Neural progenitor cell (in vitro differentiated cells): ENCODE results near the gene DOK7. TPM values are rescaled to one million over a fixed set of nuclear protein-coding genes. Genes with fewer than 3 reads are reported as not detected.

Source experiments
- DNase-seq: peaks from one replicate; pipeline ENCODE4 v3.0.0-alpha.2; 2016; ENCODE audit warnings: low spot score
- H2AFZ ChIP-seq: fragments of 200-600 bp; sonication (generic); replicated peaks from 2 replicates; pipeline ENCODE4 v1.6.1; 2016; ENCODE audit warnings: antibody characterized with exemption
- H3F3A ChIP-seq: fragments of 200-600 bp; sonication (generic); 2 replicates; pipeline ENCODE4 v1.6.1; 2016; ENCODE audit warnings: antibody characterized with exemption, low read depth
- H3K27ac ChIP-seq: fragments of 200-600 bp; sonication (generic); 2 replicates; pipeline ENCODE4 v1.5.1; 2016; ENCODE audit warnings: mild to moderate bottlenecking
- H3K27me3 ChIP-seq: fragments of 200-600 bp; sonication (generic); 2 replicates; pipeline ENCODE4 v1.6.1; 2016; ENCODE audit warnings: mild to moderate bottlenecking, moderate library complexity
- H3K36me3 ChIP-seq: fragments of 200-600 bp; sonication (generic); 2 replicates; pipeline ENCODE4 v1.5.1; 2016
- H3K4me1 ChIP-seq: fragments of 200-600 bp; sonication (generic); 2 replicates; pipeline ENCODE4 v1.6.1; 2016; ENCODE audit warnings: mixed run types
- H3K4me2 ChIP-seq: fragments of 200-600 bp; sonication (generic); 2 replicates; pipeline ENCODE4 v1.6.1; 2016
- H3K4me3 ChIP-seq: fragments of 200-600 bp; sonication (generic); 2 replicates; pipeline ENCODE4 v1.5.1; 2016
- H3K79me2 ChIP-seq: fragments of 200-600 bp; sonication (generic); 2 replicates; pipeline ENCODE4 v1.6.1; 2016; ENCODE audit warnings: low read depth
- H3K9ac ChIP-seq: fragments of 200-600 bp; sonication (generic); 2 replicates; pipeline ENCODE4 v1.6.1; 2016
- H3K9me3 ChIP-seq: fragments of 200-600 bp; sonication (generic); 2 replicates; pipeline ENCODE4 v1.5.1; 2016; ENCODE audit warnings: low read depth
- H4K20me1 ChIP-seq: fragments of 200-600 bp; sonication (generic); 2 replicates; pipeline ENCODE4 v1.6.1; 2016; ENCODE audit warnings: low read depth
- H3K27ac Mint-ChIP-seq: 3 replicates; pipeline ENCODE4 v1.8.0; 2021; ENCODE audit warnings: mixed read lengths
- H3K27me3 Mint-ChIP-seq: 2 replicates; pipeline ENCODE4 v1.8.0; 2022; ENCODE audit warnings: low read depth, mild to moderate bottlenecking, inconsistent platforms, moderate library complexity, mixed read lengths; ENCODE audit not compliant: insufficient read depth
- H3K36me3 Mint-ChIP-seq: 3 replicates; pipeline ENCODE4 v1.8.0; 2021; ENCODE audit warnings: mixed read lengths
- H3K4me1 Mint-ChIP-seq: 3 replicates; pipeline ENCODE4 v1.8.0; 2021; ENCODE audit warnings: mixed read lengths
- H3K4me3 Mint-ChIP-seq: 3 replicates; pipeline ENCODE4 v1.8.0; 2021; ENCODE audit warnings: mild to moderate bottlenecking, moderate library complexity, mixed read lengths
- H3K9me3 Mint-ChIP-seq: 3 replicates; pipeline ENCODE4 v1.8.0; 2020; ENCODE audit warnings: mixed read lengths
- EZH2 ChIP-seq: fragments of 200-600 bp; sonication (generic); IDR thresholded peaks from 2 replicates; pipeline ENCODE4 v1.6.1; 2017; ENCODE audit warnings: antibody characterized with exemption, mild to moderate bottlenecking, moderate library complexity
- EZH2phosphoT487 ChIP-seq: fragments of 200-600 bp; sonication (generic); IDR thresholded peaks from 2 replicates; pipeline ENCODE4 v1.6.1; 2017; ENCODE audit warnings: antibody characterized with exemption
- total RNA-seq: library from RNA; depleted of rRNA; stranded (reverse); fragments of >200 nt; gene quantifications from 2 replicates; pipeline ENCODE4 v1.2.3, GENCODE V29; 2015; ENCODE audit warnings: low replicate concordance
- TF ChIP-seq, protein P1 (sequence below): fragments of 200-600 bp; sonication (generic); IDR thresholded peaks from 2 replicates; pipeline ENCODE4 v1.5.1; 2017; ENCODE audit warnings: antibody characterized with exemption, mild to moderate bottlenecking

DOK7 gene
- total RNA-seq, 1 donor from 2014 or later: not detected

GRCh38 chr4:3530663-3531254 lies 67.7 kb downstream of the DOK7 start:
- H3K36me3 ChIP-seq: no peaks in the 10 kb centered on the region
- Mint-ChIP-seq H3K9me3 (peaks cover 9% of the 10 kb centered on the region), H3K27ac (peak overlapping the region; percentile 37), H3K4me1 (peaks cover 37% of the 10 kb centered on the region), H3K27me3 (peaks cover 17% of the 10 kb centered on the region), H3K36me3 (peaks cover 10% of the 10 kb centered on the region), H3K4me3 (peak overlapping the region; percentile 98)
- DNase-seq: no peak
- no peak overlapping the region for H2AFZ ChIP-seq
- TF ChIP-seq, protein P1, sequence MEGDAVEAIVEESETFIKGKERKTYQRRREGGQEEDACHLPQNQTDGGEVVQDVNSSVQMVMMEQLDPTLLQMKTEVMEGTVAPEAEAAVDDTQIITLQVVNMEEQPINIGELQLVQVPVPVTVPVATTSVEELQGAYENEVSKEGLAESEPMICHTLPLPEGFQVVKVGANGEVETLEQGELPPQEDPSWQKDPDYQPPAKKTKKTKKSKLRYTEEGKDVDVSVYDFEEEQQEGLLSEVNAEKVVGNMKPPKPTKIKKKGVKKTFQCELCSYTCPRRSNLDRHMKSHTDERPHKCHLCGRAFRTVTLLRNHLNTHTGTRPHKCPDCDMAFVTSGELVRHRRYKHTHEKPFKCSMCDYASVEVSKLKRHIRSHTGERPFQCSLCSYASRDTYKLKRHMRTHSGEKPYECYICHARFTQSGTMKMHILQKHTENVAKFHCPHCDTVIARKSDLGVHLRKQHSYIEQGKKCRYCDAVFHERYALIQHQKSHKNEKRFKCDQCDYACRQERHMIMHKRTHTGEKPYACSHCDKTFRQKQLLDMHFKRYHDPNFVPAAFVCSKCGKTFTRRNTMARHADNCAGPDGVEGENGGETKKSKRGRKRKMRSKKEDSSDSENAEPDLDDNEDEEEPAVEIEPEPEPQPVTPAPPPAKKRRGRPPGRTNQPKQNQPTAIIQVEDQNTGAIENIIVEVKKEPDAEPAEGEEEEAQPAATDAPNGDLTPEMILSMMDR: no peak
- TF ChIP-seq EZH2: no peak
- TF ChIP-seq EZH2phosphoT487: no peak
- H3K4me2 ChIP-seq: peak overlapping the region; percentile 85
- H3K4me3 ChIP-seq: peak overlapping the region; percentile 83
- H3K27me3 ChIP-seq: peaks cover 20% of the 10 kb centered on the region
- H3F3A ChIP-seq: no peaks in the 10 kb centered on the region
- H3K9ac ChIP-seq: no peak overlapping the region
- H3K79me2 ChIP-seq: peaks cover 62% of the 10 kb centered on the region
- H4K20me1 ChIP-seq: peaks cover 64% of the 10 kb centered on the region
- H3K9me3 ChIP-seq: no peaks in the 10 kb centered on the region
- peaks cover 14% of the 10 kb centered on the region for H3K4me1 ChIP-seq
- no peak overlapping the region for H3K27ac ChIP-seq

DNA sequence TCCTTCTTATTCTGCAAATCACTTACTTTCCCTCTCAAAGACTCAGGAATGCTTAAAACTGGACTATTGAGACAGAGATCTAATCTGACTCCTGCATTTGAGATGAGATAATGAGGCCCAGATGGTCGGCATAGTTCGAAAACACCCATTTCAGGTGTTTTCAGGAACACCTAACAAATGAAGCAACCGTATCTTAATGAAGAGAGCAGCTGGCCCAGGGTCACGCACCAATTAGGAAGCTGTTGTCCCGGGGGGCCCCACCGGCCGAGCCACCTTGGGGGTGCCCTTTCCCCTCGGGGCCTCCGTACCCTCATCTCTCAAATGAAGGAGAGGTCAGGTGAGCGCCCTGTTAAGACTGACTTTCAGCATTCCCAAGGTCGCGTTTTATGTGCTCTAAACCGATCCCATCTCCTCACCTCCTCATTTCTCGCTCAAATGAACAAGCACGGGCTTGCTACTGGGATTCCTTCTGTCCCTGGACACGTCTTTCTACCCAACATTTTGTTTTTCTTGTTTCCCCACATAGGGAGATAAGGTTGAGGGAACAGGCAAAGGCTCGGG lies 68.3 kb downstream of the DOK7 start:
- peaks cover 9% of the 10 kb centered on the region for H3K9me3 Mint-ChIP-seq
- peak overlapping the region; percentile 75 for H3K9ac ChIP-seq
- H3K27ac Mint-ChIP-seq: peak overlapping the region; percentile 57
- no peak overlapping the region for H2AFZ ChIP-seq
- H3K36me3 Mint-ChIP-seq: peaks cover 10% of the 10 kb centered on the region
- peaks cover 56% of the 10 kb centered on the region for H3K79me2 ChIP-seq
- H4K20me1 ChIP-seq: peaks cover 58% of the 10 kb centered on the region
- peak overlapping the region; percentile 85 for H3K4me2 ChIP-seq
- DNase-seq: no peak
- H3K4me3 Mint-ChIP-seq: peak overlapping the region; percentile 98
- no peaks in the 10 kb centered on the region for H3F3A ChIP-seq
- no peaks in the 10 kb centered on the region for H3K9me3 ChIP-seq
- H3K27me3 ChIP-seq: peaks cover 20% of the 10 kb centered on the region
- H3K36me3 ChIP-seq: no peaks in the 10 kb centered on the region
- H3K4me1 ChIP-seq: peaks cover 14% of the 10 kb centered on the region
- TF ChIP-seq, protein P1: no peak
- TF ChIP-seq EZH2: no peak
- TF ChIP-seq EZH2phosphoT487: no peak
- H3K27ac ChIP-seq: no peak overlapping the region
- peaks cover 17% of the 10 kb centered on the region for H3K27me3 Mint-ChIP-seq
- peaks cover 36% of the 10 kb centered on the region for H3K4me1 Mint-ChIP-seq
- peak overlapping the region; percentile 83 for H3K4me3 ChIP-seq

- Mint-ChIP-seq H3K27ac (peak within 1 kb of the TSS; percentile 96), H3K27me3 (peaks cover 17% of the 10 kb centered on the region), H3K4me3 (peak within 1 kb of the TSS; percentile 98), H3K36me3 (peaks cover 10% of the 10 kb centered on the region), H3K9me3 (peaks cover 9% of the 10 kb centered on the region), H3K4me1 (peaks cover 29% of the 10 kb centered on the region)
- peak within 1 kb of the TSS; percentile 75 for H3K9ac ChIP-seq
- H3K4me3 ChIP-seq: peak within 1 kb of the TSS; percentile 83
- H3K4me1 ChIP-seq: peaks cover 11% of the 10 kb centered on the region
- no peaks in the 10 kb centered on the region for H3K9me3 ChIP-seq
- no peaks in the 10 kb centered on the region for H3F3A ChIP-seq
- peaks cover 20% of the 10 kb centered on the region for H3K27me3 ChIP-seq
- H3K4me2 ChIP-seq: peak within 1 kb of the TSS; percentile 85
- no peak for TF ChIP-seq EZH2phosphoT487
- TF ChIP-seq, protein P1: no peak
- no peak for TF ChIP-seq EZH2
- peak; percentile 98 for DNase-seq
- H4K20me1 ChIP-seq: peaks cover 50% of the 10 kb centered on the region
- H2AFZ ChIP-seq: peak within 1 kb of the TSS; percentile 71
- peaks cover 49% of the 10 kb centered on the region for H3K79me2 ChIP-seq
- H3K27ac ChIP-seq: no peak within 1 kb of the TSS
- H3K36me3 ChIP-seq: no peaks in the 10 kb centered on the region
Measured at GRCh38 chr4:3531879-3532750, 69.0 kb downstream of the DOK7 start, which contains the start of gene LRPAP1. TSS of gene LRPAP1 (minus strand) at chr4:3532422. CDS start at chr4:3532412, 10 bp downstream.
